SK-N-SH (cell line): ENCODE data around the gene TROAP. TPM values are rescaled to one million over a fixed set of nuclear protein-coding genes. Genes with fewer than 3 reads are reported as not detected.

Experiments used
- CTCF ChIA-PET: fragments of 300-600, 350-600 bp; formaldehyde crosslinking; extraction: SDS; loops from one replicate; lab custom pipeline; 2021; lab: Yijun Ruan, JAX
- POLR2A ChIA-PET: fragments of 350-600 bp; sonication (Branson Sonifier 250); formaldehyde crosslinking; extraction: SDS; loops from one replicate; lab custom pipeline; 2020; ENCODE audit warnings: antibody characterized with exemption, inconsistent platforms; lab: Yijun Ruan, JAX
- DNase-seq: peaks from one replicate; pipeline ENCODE4 v3.0.0; 2012
- H2AFZ ChIP-seq: fragments of 200-600 bp; sonication (generic); 2 replicates; pipeline ENCODE4 v1.8.1; 2016; ENCODE audit warnings: antibody characterized with exemption, mild to moderate bottlenecking, low read depth
- H3F3A ChIP-seq: fragments of 200-600 bp; sonication (generic); replicated peaks from 2 replicates; pipeline ENCODE3; 2016; ENCODE audit warnings: antibody characterized with exemption, mild to moderate bottlenecking; ENCODE audit not compliant: insufficient read depth
- H3K27ac ChIP-seq, 2 experiments: fragments of 200-500 bp in 1 of 2; fragments of 200-600 bp in 1 of 2; sonication (Bioruptor generic) in 1 of 2; sonication (generic), shearing (Covaris generic) in 1 of 2; 2 replicates each; pipeline versions ENCODE4 v1.5.1 to v1.6.1; 2014 to 2016; ENCODE audit warnings: low read depth in 2 of 2, inconsistent platforms in 1 of 2, low read length in 1 of 2, mild to moderate bottlenecking in 1 of 2, mixed read lengths in 1 of 2
- H3K27me3 ChIP-seq: fragments of 200-600 bp; sonication (generic), shearing (Covaris generic); 2 replicates; pipeline ENCODE4 v1.6.1; 2016; ENCODE audit warnings: mixed run types; ENCODE audit not compliant: insufficient read depth
- H3K36me3 ChIP-seq, 2 experiments: fragments of 200-500 bp in 1 of 2; fragments of 200-600 bp in 1 of 2; sonication (Bioruptor generic) in 1 of 2; sonication (generic) in 1 of 2; replicated peaks in 1 of 2; 2 replicates each; pipeline versions ENCODE3 to v1.5.1; 2014 to 2016; ENCODE audit warnings: low read length in 1 of 2, mild to moderate bottlenecking in 1 of 2; ENCODE audit not compliant: insufficient read depth in 2 of 2, control insufficient read depth in 1 of 2
- H3K4me1 ChIP-seq, 2 experiments: fragments of 200-500 bp in 1 of 2; fragments of 200-600 bp in 1 of 2; sonication (Bioruptor generic) in 1 of 2; sonication (generic), shearing (Covaris generic) in 1 of 2; 2 replicates each; pipeline versions ENCODE4 v1.5.1 to v1.6.1; 2014 to 2016; ENCODE audit warnings: low read depth in 1 of 2, low read length in 1 of 2, mixed run types in 1 of 2; ENCODE audit not compliant: insufficient read depth in 2 of 2, control insufficient read depth in 1 of 2
- H3K4me2 ChIP-seq: fragments of 200-600 bp; sonication (generic), shearing (Covaris generic); 2 replicates; pipeline ENCODE4 v1.6.1; 2017; ENCODE audit warnings: mixed run types
- H3K4me3 ChIP-seq, 2 experiments: fragments of 200-500 bp in 1 of 2; fragments of 200-600 bp in 1 of 2; sonication (Bioruptor generic) in 1 of 2; sonication (generic), shearing (Covaris generic) in 1 of 2; 2 replicates each; pipeline versions ENCODE4 v1.5.1 to v1.8.1; 2014 to 2016; ENCODE audit warnings: low read depth in 2 of 2, inconsistent platforms in 1 of 2, low read length in 1 of 2, mild to moderate bottlenecking in 1 of 2, mixed read lengths in 1 of 2, moderate library complexity in 1 of 2
- H3K79me2 ChIP-seq: fragments of 200-600 bp; sonication (generic); 2 replicates; pipeline ENCODE4 v1.8.1; 2017; ENCODE audit warnings: mild to moderate bottlenecking; ENCODE audit not compliant: insufficient read depth
- H3K9ac ChIP-seq: fragments of 200-600 bp; sonication (generic); 2 replicates; pipeline ENCODE4 v1.6.1; 2017; ENCODE audit warnings: mixed run types
- H3K9me2 ChIP-seq: fragments of 200-600 bp; sonication (generic); 2 replicates; pipeline ENCODE4 v1.6.1; 2017; ENCODE audit warnings: mixed run types
- H3K9me3 ChIP-seq: fragments of 200-600 bp; sonication (generic); 2 replicates; pipeline ENCODE4 v1.6.1; 2017; ENCODE audit warnings: mixed run types, mild to moderate bottlenecking, moderate library complexity
- H4K20me1 ChIP-seq: fragments of 200-600 bp; sonication (generic); 2 replicates; pipeline ENCODE4 v1.6.1; 2017; ENCODE audit warnings: mild to moderate bottlenecking, mixed run types; ENCODE audit not compliant: insufficient read depth
- CHD2 ChIP-seq: fragments of 150-350 bp; IDR thresholded peaks from 2 replicates; pipeline ENCODE4 v1.6.1; 2018; ENCODE audit warnings: low read length; ENCODE audit not compliant: partially characterized antibody
- ELF1 ChIP-seq: IDR thresholded peaks from 2 replicates; pipeline ENCODE4 v1.4.0; 2012
- FOXJ3 ChIP-seq: sonication (generic); formaldehyde crosslinking; IDR thresholded peaks from 2 replicates; pipeline ENCODE4 v1.5.1; 2020; ENCODE audit warnings: mild to moderate bottlenecking, missing genetic modification reagents
- GATA2 ChIP-seq: sonication (generic); formaldehyde crosslinking; IDR thresholded peaks from 2 replicates; pipeline ENCODE4 v1.5.0; 2020; ENCODE audit warnings: mild to moderate bottlenecking, missing genetic modification reagents
- JUND ChIP-seq: IDR thresholded peaks from 2 replicates; pipeline ENCODE4 v1.4.0; 2012
- MXI1 ChIP-seq: IDR thresholded peaks from 2 replicates; pipeline ENCODE4 v1.6.1; 2012; ENCODE audit warnings: mild to moderate bottlenecking, low read depth, low read length, improper control_type of control experiment
- NFIC ChIP-seq: IDR thresholded peaks from 2 replicates; pipeline ENCODE4 v1.4.0; 2012; ENCODE audit warnings: borderline replicate concordance
- NRF1 ChIP-seq: IDR thresholded peaks from 2 replicates; pipeline ENCODE4 v1.6.1; 2012; ENCODE audit warnings: low read depth, mild to moderate bottlenecking, low read length
- POLR2AphosphoS5 ChIP-seq: IDR thresholded peaks from 2 replicates; pipeline ENCODE4 v1.6.1; 2012; ENCODE audit warnings: low read depth, low read length
- RFX5 ChIP-seq: IDR thresholded peaks from 2 replicates; pipeline ENCODE4 v1.6.1; 2012; ENCODE audit warnings: mild to moderate bottlenecking, improper control_type of control experiment, low read length
- SIN3A ChIP-seq: IDR thresholded peaks from 2 replicates; pipeline ENCODE4 v1.6.1; 2012; ENCODE audit warnings: low read depth, mild to moderate bottlenecking, low read length, moderate library complexity, borderline replicate concordance
- SMC3 ChIP-seq: IDR thresholded peaks from 2 replicates; pipeline ENCODE4 v1.6.1; 2012; ENCODE audit warnings: low read depth, low read length, improper control_type of control experiment
- TEAD4 ChIP-seq: IDR thresholded peaks from 2 replicates; pipeline ENCODE4 v1.4.0; 2012; ENCODE audit warnings: mild to moderate bottlenecking, borderline replicate concordance; ENCODE audit not compliant: insufficient read depth
- WGBS: methylation state at CpG from one replicate; pipeline ENCODE4 v1.1.6; 2017; ENCODE audit warnings: low lambda C conversion rate; 5-methylcytosine and 5-hydroxymethylcytosine counted together
- polyA plus RNA-seq, 3 experiments: library from polyadenylated mRNA; depleted of rRNA; stranded (reverse); fragments of >200 nt; gene quantifications; 2 replicates each; pipeline ENCODE4 v1.2.3, GENCODE V29; 2012
- TF ChIP-seq, protein P1 (sequence below): fragments of 200-600 bp; sonication (generic); IDR thresholded peaks from 2 replicates; pipeline ENCODE4 v1.6.1; 2017; ENCODE audit warnings: antibody characterized with exemption, mild to moderate bottlenecking, moderate library complexity
- TF ChIP-seq, protein P2 (sequence below): fragments of 150-350 bp; IDR thresholded peaks from 2 replicates; pipeline ENCODE4 v1.6.1; 2016; ENCODE audit warnings: mild to moderate bottlenecking, low read depth, low read length
- TF ChIP-seq, protein P3 (sequence below): IDR thresholded peaks from 2 replicates; pipeline ENCODE4 v1.4.0; 2012; ENCODE audit warnings: low read depth, borderline replicate concordance
- TF ChIP-seq, protein P4 (sequence below): IDR thresholded peaks from 2 replicates; pipeline ENCODE4; 2012

The TROAP gene
- polyA plus RNA-seq, 1 of the 3 experiments (the other 2 are of a cell fraction) = 26.2 TPM

DNA sequence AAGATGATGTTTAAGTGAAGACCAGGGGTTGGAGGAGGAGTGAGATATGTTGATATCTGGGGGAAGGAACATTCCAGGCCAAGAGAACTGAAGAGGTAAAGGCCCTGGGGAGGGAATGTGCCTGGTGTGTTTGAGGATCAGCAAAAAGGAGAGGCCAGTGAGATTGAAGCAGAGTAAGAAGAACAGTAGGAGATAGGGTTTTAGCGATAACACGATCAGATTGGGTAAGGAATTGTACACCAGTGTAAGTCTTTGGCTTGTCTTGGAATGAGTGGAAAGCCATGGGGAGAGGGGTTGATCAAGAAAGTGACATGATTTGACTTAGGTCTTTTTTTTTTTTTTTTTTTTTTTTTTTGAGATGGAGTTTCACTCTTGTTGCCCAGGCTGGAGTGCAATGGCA is 4.8 kb downstream of the TROAP start:
- CTCF ChIA-PET = no interaction called here

DNA sequence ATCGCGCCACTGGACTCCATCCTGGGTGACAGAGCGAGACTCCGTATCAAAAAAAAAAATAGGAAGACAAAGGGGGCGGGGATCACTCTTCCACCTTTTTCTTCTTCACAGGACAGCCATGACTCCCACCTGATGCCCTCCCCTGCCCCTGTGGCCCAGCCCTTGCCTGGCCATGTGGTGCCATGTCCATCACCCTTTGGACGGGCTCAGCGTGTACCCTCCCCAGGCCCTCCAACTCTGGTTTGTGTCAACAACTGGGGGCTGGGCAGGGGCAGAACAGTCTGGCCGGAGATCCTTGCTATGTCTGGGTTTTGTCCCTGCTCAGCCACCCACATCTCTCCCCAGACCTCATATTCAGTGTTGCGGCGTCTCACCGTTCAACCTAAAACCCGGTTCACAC is 5.8 kb downstream of the TROAP start:
- no peak for DNase-seq
- Histone ChIP-seq H3K4me3 (no peak overlapping the region), H2AFZ (no peak overlapping the region), H3K36me3 (peaks cover 2 to 19% of the 10 kb centered on the region in 2 experiments), H3K4me1 (peaks cover 0 to 3% of the 10 kb centered on the region in 2 experiments; a peak in 1 of 4 replicates), H3K9me3 (no peaks in the 10 kb centered on the region), H3K27me3 (no peaks in the 10 kb centered on the region), H3K9me2 (no peaks in the 10 kb centered on the region), H3K79me2 (peaks cover 11% of the 10 kb centered on the region), H3K27ac (no peak overlapping the region), H3K9ac (no peak overlapping the region), H3K4me2 (no peak overlapping the region), H4K20me1 (no peaks in the 10 kb centered on the region), H3F3A (peaks cover 14% of the 10 kb centered on the region)
- CTCF ChIA-PET = interaction anchor here (5.4 to 15.9 kb wide), 2 partner anchors 14 to 35 kb away, joined by 88 to 658 read pairs; partner anchors contain the start of gene PRPH
- no peak for TF ChIP-seq FOXJ3 (CRISPR knock-in tag)
- TF ChIP-seq NRF1 = no peak
- no peak for TF ChIP-seq SMC3
- TF ChIP-seq POLR2AphosphoS5 = no peak
- TF ChIP-seq, protein P1, sequence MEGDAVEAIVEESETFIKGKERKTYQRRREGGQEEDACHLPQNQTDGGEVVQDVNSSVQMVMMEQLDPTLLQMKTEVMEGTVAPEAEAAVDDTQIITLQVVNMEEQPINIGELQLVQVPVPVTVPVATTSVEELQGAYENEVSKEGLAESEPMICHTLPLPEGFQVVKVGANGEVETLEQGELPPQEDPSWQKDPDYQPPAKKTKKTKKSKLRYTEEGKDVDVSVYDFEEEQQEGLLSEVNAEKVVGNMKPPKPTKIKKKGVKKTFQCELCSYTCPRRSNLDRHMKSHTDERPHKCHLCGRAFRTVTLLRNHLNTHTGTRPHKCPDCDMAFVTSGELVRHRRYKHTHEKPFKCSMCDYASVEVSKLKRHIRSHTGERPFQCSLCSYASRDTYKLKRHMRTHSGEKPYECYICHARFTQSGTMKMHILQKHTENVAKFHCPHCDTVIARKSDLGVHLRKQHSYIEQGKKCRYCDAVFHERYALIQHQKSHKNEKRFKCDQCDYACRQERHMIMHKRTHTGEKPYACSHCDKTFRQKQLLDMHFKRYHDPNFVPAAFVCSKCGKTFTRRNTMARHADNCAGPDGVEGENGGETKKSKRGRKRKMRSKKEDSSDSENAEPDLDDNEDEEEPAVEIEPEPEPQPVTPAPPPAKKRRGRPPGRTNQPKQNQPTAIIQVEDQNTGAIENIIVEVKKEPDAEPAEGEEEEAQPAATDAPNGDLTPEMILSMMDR = no peak
- no peak for TF ChIP-seq SIN3A
- TF ChIP-seq ELF1 = no peak
- TF ChIP-seq, protein P2, sequence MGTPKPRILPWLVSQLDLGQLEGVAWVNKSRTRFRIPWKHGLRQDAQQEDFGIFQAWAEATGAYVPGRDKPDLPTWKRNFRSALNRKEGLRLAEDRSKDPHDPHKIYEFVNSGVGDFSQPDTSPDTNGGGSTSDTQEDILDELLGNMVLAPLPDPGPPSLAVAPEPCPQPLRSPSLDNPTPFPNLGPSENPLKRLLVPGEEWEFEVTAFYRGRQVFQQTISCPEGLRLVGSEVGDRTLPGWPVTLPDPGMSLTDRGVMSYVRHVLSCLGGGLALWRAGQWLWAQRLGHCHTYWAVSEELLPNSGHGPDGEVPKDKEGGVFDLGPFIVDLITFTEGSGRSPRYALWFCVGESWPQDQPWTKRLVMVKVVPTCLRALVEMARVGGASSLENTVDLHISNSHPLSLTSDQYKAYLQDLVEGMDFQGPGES = no peak
- no peak for TF ChIP-seq CHD2
- TF ChIP-seq, protein P3, sequence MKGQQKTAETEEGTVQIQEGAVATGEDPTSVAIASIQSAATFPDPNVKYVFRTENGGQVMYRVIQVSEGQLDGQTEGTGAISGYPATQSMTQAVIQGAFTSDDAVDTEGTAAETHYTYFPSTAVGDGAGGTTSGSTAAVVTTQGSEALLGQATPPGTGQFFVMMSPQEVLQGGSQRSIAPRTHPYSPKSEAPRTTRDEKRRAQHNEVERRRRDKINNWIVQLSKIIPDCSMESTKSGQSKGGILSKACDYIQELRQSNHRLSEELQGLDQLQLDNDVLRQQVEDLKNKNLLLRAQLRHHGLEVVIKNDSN = no peak
- TF ChIP-seq TEAD4 = no peak
- TF ChIP-seq MXI1 = no peak
- no peak for TF ChIP-seq RFX5
- TF ChIP-seq, protein P4, sequence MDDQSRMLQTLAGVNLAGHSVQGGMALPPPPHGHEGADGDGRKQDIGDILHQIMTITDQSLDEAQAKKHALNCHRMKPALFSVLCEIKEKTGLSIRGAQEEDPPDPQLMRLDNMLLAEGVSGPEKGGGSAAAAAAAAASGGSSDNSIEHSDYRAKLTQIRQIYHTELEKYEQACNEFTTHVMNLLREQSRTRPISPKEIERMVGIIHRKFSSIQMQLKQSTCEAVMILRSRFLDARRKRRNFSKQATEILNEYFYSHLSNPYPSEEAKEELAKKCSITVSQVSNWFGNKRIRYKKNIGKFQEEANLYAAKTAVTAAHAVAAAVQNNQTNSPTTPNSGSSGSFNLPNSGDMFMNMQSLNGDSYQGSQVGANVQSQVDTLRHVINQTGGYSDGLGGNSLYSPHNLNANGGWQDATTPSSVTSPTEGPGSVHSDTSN = no peak
- TF ChIP-seq JUND = no peak
- no peak for TF ChIP-seq NFIC
- POLR2A ChIA-PET = no interaction called here
- WGBS = 92% methylated on average over 12 of the region's 12 CpGs

More for the DNA sequence above, 4.8 kb downstream of the TROAP start:
- 93% methylated on average over 2 of the region's 2 CpGs for WGBS
- H3K79me2 ChIP-seq = peaks cover 19% of the 10 kb centered on the region
- H3F3A ChIP-seq = peaks cover 14% of the 10 kb centered on the region
- H3K4me1 ChIP-seq = peaks cover 0 to 9% of the 10 kb centered on the region in 2 experiments; a peak in 1 of 4 replicates
- H3K9me3 ChIP-seq = no peaks in the 10 kb centered on the region
- H3K9me2 ChIP-seq = no peaks in the 10 kb centered on the region
- no peak overlapping the region for H2AFZ ChIP-seq
- TF ChIP-seq GATA2 (CRISPR knock-in tag) = no peak
- TF ChIP-seq, all 33 proteins: peak for 0
- DNase-seq = no peak
- H3K4me3 ChIP-seq = no peak overlapping the region
- no peaks in the 10 kb centered on the region for H4K20me1 ChIP-seq
- no peaks in the 10 kb centered on the region for H3K27me3 ChIP-seq
- H3K9ac ChIP-seq = no peak overlapping the region
- no peak overlapping the region for H3K27ac ChIP-seq
- H3K4me2 ChIP-seq = no peak overlapping the region
- peaks cover 2 to 19% of the 10 kb centered on the region in 2 experiments for H3K36me3 ChIP-seq
- POLR2A ChIA-PET = no interaction called here
